MV-4-11 (cell line): Measurements from ENCODE around the gene AEBP2.
"Not testable (repeated sequence)": the region's sequence is repeated elsewhere in the genome, so short reads cannot be mapped to it uniquely, and the experiment has no call there.

Experiments used
- DNase-seq: peaks from one replicate; lab custom pipeline; 2025; lab: John Stamatoyannopoulos, UW

Gene AEBP2

GRCh38 chr12:19421503-19422282 is 17.6 kb upstream of the AEBP2 start:
- peak; percentile 32 for DNase-seq

DNA sequence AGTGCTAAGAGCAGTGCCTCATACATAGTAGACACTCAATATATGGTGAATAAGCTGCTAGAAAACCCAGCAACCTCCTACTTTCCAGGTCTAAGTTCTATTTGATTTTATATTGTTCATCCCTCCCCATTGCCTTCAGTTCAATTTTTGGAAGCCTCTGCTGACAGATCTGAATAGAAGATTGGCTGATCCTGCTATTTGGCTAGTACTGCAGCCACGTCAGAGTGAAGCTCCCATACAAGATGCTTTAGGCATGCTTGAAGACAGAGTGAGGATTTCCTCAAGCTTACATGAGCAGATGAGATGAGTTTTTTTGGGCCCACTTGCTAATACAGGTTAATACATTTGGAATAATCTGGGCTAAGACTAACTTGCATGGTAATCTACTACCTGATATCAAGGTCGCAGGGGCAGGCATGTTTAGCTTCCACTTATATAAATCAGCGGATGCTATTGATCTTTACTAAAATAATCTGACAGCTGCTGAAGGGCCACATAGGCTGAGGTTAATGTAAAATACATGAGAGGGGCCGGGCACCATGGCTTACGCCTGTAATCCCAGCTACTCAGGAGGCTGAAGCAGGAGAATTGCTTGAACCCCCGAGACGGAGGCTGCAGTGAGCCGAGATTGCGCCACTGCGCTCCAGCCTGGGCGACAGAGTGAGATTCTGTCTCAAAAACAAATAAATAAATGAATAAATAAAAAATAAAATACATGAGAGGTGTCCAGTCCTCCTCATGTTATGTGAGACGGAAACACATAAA is 15.9 kb upstream of the AEBP2 start:
- DNase-seq: no peak

DNA sequence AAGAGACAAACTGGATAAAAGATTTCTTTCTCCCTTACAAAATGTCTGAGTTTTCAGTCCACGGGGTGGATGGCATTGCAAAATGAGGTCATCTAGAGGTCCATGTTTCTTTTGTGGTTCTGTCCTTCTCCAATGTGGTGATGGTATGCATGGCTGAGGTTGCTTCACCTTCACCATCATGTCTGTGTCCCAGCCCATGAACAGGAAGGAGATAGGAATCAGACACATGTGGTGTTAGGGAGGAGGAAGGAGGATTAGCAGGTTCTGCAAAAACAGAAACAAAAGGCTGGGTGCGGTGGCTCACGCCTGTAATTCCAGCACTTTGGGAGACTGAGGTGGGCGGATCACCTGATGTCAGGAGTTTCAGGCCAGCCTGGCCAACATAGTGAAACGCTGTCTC is 11.0 kb upstream of the AEBP2 start:
- peak; percentile 97 for DNase-seq

DNA sequence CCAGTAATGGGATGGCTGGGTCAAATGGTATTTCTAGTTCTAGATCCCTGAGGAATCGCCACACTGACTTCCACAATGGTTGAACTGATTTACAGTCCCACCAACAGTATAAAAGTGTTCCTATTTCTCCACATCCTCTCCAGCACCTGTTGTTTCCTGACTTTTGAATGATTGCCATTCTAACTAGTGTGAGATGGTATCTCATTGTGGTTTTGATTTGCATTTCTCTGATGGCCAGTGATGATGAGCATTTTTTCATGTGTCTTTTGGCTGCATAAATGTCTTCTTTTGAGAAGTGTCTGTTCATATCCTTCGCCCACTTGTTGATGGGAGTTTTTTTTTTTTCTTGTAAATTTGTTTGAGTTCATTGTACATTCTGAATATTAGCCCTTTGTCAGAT is 9.8 kb upstream of the AEBP2 start:
- DNase-seq: not testable (repeated sequence)

- DNase-seq: no peak
Observed at GRCh38 chr12:19430988-19431387, 8.3 kb upstream of the AEBP2 start.

DNA sequence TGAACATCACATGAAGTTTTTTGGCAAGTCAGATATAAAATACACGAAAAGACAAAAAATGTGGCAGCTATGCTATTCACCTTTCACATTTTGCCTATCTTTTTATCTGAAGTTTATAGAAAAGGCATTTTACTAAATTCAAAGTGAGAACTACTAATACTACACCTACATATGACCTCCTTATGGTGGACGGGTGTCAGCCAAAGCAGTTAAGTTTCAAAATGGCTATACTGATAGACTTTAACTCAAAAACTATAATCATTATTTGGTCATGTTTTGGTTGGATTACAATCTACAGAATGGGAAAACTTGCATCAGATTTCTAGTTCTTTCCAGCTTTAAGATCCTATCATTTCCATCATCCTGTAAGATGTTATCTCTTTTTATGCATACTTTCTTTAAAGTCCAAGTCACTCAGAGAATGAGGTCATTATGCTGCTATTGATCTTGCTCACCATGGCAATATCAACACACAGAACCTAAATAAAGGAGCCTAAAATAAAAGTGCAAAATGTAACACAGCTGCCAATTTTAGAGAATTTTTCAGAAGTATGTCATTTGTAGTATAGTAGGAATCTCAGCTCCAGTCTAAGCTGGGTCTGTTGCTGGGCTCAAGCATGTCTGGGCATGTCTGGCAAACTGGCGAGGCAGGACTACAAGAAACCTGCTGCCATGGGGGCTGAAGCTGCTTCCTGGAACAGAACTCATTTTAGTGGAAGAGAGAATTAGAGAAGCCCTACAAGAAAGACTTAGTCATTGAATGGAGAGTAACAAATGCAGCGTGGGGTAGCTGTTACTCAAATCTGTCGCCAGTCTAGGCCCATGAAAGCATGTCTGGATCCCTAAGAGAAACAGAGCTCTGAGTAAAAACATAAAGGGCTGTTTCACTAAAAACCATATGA is 7.6 kb upstream of the AEBP2 start:
- peak; percentile 36 for DNase-seq

- DNase-seq: no peak
Observed at GRCh38 chr12:19432309-19433170, 6.8 kb upstream of the AEBP2 start.

DNA sequence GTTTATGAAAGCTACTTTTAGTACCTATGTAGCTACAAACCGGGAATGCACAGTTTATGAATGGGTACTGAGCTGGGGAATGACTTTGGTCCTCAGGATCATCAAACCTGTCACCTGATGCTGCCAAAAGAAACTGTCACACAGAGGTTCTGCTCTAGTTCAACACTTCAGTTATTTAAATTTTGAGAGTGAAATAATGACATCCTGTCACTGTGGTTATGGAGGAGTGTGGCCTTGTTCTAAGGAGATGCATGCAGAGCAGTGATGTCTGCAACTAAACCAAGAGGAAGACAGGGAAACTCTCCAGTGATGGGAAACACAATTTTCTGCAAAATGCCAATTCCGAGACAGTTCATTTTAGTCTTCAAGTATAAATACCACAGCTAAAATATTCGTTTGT is 4.8 kb upstream of the AEBP2 start:
- peak; percentile 12 for DNase-seq

GRCh38 chr12:19435831-19436497 is 3.3 kb upstream of the AEBP2 start:
- no peak for DNase-seq

DNA sequence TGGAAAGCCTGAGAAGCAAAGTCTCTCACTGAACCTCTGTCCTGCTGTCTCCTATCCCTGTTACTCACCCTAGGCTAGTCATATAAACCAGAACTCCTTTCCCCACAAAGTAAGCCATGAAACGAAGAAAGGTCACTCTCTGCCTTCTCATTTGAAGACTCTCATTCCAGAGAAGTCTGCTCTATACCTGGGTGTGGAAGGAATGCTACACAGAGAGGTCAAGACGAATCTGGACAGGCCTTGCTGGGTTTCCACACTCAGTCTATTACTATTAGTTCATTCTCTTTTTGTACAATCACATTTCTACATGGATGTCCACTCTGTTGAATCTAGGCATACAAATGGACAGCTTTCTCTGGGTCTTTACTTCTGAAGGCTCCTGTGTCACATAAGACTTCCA is 2.4 kb upstream of the AEBP2 start:
- no peak for DNase-seq

DNA sequence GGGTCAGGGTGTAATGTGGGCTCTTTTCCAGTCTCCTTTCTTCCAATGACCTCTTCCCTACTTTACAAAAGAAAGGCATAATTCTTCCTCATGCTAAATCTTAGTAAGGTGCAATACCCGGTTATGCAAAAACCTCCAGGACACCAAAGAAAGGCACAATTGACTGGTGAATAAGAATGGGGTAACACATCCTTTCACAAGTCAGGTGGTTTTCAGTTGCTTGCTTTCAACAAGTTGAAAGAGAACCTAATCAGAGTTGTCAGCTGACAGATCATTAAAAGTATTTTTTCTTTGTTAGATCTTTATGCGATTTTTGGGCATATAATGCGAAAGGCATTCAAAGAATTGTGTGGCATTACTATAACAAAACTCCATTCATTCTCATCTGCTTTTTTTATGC is 1.3 kb upstream of the AEBP2 start:
- no peak for DNase-seq

DNA sequence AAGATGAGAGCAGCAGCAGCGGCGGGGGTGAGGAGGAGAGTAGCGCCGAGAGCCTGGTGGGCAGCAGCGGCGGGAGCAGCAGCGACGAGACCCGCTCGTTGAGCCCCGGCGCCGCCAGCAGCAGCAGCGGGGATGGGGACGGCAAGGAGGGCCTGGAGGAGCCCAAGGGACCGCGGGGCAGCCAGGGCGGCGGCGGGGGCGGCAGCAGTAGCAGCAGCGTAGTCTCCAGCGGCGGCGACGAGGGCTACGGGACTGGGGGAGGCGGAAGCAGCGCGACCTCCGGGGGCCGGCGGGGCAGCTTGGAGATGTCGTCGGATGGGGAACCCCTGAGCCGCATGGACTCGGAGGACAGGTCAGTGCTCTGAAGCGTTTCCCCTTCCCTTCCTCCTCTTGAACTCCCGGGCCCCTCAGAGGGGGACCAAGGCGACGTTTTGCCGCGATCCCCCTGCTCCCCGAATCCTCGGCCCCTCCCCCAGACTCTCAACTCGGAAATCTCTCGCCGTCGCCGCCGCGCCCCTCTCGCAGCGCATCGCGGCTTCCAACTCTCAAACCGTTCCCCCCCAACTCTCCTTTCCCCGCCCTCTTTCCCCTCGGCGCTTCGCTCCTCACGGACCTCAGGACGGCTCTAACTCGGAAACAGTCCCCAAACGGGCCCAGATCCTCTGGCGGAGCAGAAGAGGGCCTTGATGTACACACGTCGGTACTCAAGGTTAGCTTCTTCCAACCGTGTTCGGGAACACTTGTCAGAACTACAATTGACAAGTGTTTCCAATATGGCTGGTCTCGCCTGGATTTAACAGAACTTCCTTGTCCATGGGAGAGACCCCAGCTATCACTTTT is 947 bp downstream of the AEBP2 start:
- DNase-seq: peak; percentile 40

DNA sequence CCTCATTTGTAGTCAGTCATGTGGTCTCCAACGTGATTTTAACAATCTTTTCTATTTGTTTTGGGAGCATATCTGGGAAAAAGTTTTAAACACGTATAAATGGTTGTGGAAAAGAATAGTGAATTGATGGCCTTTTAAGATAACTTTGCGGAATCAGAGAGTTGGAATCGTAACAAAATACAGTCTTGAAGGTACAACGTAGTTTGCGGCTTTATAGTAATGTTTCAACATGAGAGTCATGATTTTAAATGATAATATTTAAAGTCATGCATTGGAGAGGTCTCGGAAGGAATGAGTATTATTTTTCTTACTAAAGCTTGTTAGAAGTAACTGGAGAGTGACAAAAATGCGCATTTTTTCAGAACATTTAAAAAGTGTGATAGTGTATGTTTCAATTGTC is 1.6 kb downstream of the AEBP2 start:
- no peak for DNase-seq

GRCh38 chr12:19443585-19443984 is 4.3 kb downstream of the AEBP2 start:
- DNase-seq: no peak

- DNase-seq: no peak
Observed at GRCh38 chr12:19444097-19444496, 4.8 kb downstream of the AEBP2 start.

DNA sequence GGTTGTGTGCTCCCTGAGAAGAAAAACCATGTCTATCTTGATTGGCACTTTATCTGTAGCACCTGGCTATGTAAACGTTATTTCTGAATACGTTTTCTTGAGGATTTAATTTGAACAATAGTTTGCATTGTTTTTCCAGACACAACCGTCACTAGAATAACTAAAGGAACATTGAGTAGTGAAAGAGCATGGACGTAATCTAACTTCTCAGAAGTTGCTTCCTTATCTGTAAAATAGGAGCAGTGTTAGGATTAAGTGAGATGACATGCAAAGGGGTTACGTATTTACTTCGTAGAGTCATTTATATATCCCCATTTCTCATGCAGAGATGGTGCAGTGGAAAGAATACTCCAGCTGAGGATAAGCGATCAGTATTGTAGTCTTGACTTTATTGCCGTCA is 8.1 kb downstream of the AEBP2 start:
- no peak for DNase-seq

GRCh38 chr12:19449814-19450213 is 10.5 kb downstream of the AEBP2 start:
- DNase-seq: no peak

DNA sequence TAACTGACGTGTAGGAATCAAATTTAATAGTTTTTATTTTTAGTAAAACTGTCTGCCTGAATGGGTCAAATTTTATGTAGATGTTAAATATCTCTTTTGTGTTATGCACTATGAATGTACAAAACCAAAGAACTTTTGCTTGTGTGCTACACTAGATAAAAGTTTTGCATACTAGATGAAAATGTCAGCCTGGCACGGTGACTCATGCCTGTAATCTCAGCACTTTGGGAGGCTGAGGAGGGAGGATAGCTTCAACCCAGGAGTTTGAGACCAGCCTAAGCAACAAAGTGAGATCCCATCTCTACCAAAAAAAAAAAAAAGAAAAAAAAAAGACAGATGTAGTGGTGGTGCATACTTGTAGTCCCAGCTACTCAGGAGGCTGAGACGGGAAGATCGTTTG is 11.1 kb downstream of the AEBP2 start:
- DNase-seq: no peak

DNA sequence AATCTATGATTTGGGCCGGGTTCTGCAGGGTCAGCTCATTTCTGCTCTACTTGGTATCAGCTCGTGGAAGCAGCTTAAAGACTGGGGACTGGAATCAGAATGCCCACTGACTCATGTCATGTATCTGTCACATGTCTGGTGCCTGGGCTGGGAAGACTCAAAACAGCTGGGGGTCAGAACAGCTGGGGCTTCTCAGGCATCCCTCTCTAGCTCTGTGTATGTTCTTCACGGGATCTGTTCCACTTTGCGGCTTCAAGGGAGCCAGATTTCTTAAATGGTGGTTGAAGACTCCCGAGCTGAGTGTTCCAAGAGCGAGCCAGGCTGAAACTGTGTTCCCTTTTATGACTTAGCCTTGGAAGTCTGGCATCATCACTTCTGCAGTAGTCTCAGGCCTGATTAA is 11.9 kb downstream of the AEBP2 start:
- DNase-seq: no peak

GRCh38 chr12:19453961-19454360 is 14.7 kb downstream of the AEBP2 start:
- peak; percentile 23 for DNase-seq
